GM18951 (cell line): ENCODE data around the gene AKAP10.

ENCODE experiments used
- POLR2A ChIP-seq: IDR thresholded peaks from 4 replicates; pipeline ENCODE4 v1.6.1; 2011; ENCODE audit warnings: mild to moderate bottlenecking; ENCODE audit not compliant: insufficient read length, insufficient read depth; ENCODE audit errors: extremely low read depth
- in situ Hi-C: fragments of 300-500 bp; cut with MboI; formaldehyde crosslinking; loops from one replicate; pipeline ENCODE4 v1.12.0; 2022; ENCODE audit warnings: low sequenced_read_pairs, mixed read lengths, inconsistent platforms; ENCODE audit not compliant: unreplicated experiment

Gene AKAP10

GRCh38 chr17:19948116-19948943 is 29.3 kb downstream of the AKAP10 start:
- in situ Hi-C loops = no loop called here
- TF ChIP-seq POLR2A = no peak

- in situ Hi-C loops = no loop called here
- no peak for TF ChIP-seq POLR2A
These were observed 30.7 kb downstream of the AKAP10 start for GRCh38 chr17:19946921-19947320.

GRCh38 chr17:19945009-19945626 is 32.5 kb downstream of the AKAP10 start:
- in situ Hi-C loops = no loop called here

GRCh38 chr17:19943599-19943998 is 34.0 kb downstream of the AKAP10 start:
- TF ChIP-seq POLR2A = no peak
- in situ Hi-C loops = no loop called here

More at GRCh38 chr17:19945009-19945626, 32.5 kb downstream of the AKAP10 start:
- TF ChIP-seq POLR2A = no peak

GRCh38 chr17:19943026-19943425 is 34.6 kb downstream of the AKAP10 start:
- in situ Hi-C loops = no loop called here
- TF ChIP-seq POLR2A = no peak

GRCh38 chr17:19940722-19941464 is 36.7 kb downstream of the AKAP10 start:
- in situ Hi-C loops = no loop called here
- TF ChIP-seq POLR2A = no peak

GRCh38 chr17:19939993-19940721 is 37.5 kb downstream of the AKAP10 start:
- no peak for TF ChIP-seq POLR2A
- in situ Hi-C loops = no loop called here

GRCh38 chr17:19938736-19939135 is 38.9 kb downstream of the AKAP10 start:
- no peak for TF ChIP-seq POLR2A
- in situ Hi-C loops = no loop called here

- in situ Hi-C loops = no loop called here
- no peak for TF ChIP-seq POLR2A
These were observed 40.1 kb downstream of the AKAP10 start for GRCh38 chr17:19937522-19937921.

GRCh38 chr17:19935169-19935568 is 42.5 kb downstream of the AKAP10 start:
- TF ChIP-seq POLR2A = no peak
- in situ Hi-C loops = no loop called here

GRCh38 chr17:19933628-19934027 is 44.0 kb downstream of the AKAP10 start:
- in situ Hi-C loops = no loop called here
- no peak for TF ChIP-seq POLR2A

- no peak for TF ChIP-seq POLR2A
- in situ Hi-C loops = no loop called here
These were observed 44.4 kb downstream of the AKAP10 start for GRCh38 chr17:19933221-19933620.

- TF ChIP-seq POLR2A = no peak
- in situ Hi-C loops = no loop called here
These were observed 49.3 kb downstream of the AKAP10 start for GRCh38 chr17:19928299-19928698.
